GM19025 (cell line): Measurements from ENCODE around the gene CEP55.
"Not testable (repeated sequence)": the region's sequence is repeated elsewhere in the genome, so short reads cannot be mapped to it uniquely, and the experiment has no call there.

Source experiments
- ATAC-seq: cut with Tn5 transposase; IDR thresholded peaks from one replicate; pipeline ENCODE4 v1.9.1; 2021; ENCODE audit warnings: mild to moderate bottlenecking, low read depth, moderate library complexity; ENCODE audit not compliant: unreplicated experiment

CEP55 gene

DNA sequence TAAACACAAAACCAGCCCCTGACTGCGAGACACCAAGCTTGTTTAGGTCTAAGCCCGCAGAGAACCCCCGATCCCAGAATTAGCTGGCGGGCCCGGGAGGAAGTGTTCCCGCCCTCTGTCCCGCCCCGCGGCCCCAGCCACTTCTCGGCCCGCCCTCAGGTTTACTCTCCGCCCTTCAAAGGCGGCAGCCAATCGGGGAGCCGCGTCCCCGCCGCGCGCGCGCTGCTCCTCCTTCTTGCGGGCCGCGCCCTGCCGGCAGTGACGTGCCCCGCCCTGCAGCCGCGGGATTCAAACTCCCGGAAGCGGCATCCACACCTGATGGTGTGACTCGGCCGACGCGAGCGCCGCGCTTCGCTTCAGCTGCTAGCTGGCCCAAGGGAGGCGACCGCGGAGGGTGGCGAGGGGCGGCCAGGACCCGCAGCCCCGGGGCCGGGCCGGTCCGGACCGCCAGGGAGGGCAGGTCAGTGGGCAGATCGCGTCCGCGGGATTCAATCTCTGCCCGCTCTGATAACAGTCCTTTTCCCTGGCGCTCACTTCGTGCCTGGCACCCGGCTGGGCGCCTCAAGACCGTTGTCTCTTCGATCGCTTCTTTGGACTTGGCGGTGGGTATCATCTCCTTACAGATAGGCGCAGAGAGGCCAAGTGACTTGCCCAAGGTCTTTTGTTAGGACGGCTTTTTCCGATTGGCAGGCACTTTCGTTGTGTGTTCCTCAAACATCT lies at the start of gene CEP55:
Gene CEP55, plus strand, starts transcription at position 291 of the 720 bp plus-strand sequence. CDS start 3,440 bp downstream, outside the sequence.
- peak; percentile 100 for ATAC-seq

DNA sequence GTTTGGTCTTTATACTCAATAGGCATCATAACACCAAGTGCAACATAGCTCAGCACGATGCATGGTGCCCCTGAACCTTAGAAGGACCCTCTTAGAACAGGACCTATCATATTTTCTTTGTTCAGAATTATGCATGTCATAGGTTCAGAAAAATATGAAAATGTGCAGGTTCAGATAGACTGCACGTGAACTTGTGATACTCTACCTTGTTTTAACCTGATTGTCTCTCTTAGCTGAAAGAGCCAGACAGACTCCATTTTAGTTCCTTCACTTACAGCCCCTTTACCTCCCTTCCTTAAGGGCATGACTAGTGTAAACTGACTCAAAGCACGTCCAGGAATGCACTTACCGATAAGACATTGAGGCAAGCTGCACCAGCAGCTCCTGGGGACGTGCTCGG lies 49.4 kb upstream of the CEP55 start:
- ATAC-seq, result no peak

DNA sequence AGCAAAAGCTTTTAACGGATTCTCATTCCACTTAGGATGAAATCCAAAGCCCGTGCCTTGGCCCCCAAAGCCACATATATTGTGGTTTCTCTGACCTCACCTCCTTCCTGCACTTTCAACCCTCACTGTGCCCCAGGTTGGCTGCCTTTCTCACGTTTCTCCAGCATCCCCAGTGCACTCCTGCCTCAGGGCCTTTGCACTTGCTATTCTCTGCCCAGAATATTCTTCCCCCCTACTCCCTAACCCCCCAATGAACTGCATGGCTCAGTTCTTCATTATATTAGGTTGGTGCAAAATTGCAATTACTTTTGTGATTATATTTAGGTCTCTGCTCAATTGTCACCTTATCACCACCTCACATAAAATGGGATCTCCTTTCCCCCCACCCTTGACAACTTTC lies 48.4 kb upstream of the CEP55 start:
- ATAC-seq, result no peak

GRCh38 chr10:93451244-93451947 lies 45.0 kb upstream of the CEP55 start:
- no peak for ATAC-seq

GRCh38 chr10:93452143-93452542 lies 44.3 kb upstream of the CEP55 start:
- ATAC-seq, result no peak

GRCh38 chr10:93454146-93454545 lies 42.3 kb upstream of the CEP55 start:
- no peak for ATAC-seq

DNA sequence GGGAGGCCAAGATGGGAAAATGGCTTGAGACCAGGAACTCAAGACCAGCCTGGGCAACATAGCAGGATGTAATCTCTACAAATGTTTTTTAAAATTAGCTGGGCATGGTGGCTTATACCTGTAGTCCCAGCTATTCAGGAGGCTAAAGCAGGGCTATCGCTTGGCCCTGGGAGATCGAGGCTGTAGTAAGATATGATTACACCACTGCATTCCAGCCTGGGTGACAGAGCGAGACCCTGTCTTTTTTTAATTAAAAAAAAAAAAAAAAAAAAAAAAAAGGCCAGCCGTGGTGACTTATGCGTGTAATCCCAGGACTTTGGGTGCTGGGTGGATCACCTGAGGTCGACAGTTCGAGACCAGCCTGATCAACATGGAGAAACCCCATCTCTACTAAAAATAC lies 41.7 kb upstream of the CEP55 start:
- no peak for ATAC-seq

- no peak for ATAC-seq
Observed at GRCh38 chr10:93456480-93456879, 39.9 kb upstream of the CEP55 start.

DNA sequence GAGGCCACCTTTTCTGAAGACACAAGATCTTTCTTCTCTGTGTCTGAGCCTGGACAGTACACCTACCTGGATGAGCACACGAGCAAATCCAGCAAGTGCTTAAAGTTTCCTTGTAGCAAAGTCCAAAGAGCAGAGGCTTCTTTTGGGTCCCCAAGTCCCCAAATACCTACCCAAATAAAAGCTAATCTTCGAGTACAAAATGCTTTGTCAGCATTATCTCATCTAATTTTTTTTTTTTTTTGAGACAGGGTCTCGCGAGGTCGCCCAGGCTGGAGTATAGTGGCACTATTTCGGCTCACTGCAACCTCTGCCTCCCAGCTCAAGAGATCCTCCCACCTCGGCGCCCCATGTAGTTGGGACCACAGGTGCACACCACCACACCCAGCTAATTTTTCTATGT lies 38.9 kb upstream of the CEP55 start:
- no peak for ATAC-seq

- ATAC-seq, result no peak
Observed at GRCh38 chr10:93458821-93459257, 37.6 kb upstream of the CEP55 start.

DNA sequence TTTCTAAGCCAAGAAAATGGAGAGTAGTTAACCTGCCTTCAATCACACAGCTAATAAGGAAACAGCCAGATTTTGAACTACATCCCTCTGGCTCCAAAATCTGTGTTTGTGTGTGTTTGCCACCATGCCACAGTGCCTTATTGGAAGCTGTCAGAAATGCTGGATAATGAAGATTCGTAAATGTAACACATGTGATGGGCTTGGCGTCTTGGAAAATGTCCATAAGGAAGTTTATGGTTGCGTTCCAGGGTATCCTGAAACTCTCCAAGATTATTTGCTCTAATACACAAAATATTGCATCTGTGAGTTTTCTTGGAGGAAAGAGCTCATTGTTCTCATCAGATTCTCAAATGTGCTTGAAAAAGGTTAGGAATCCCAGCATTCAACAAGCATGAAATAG lies 36.9 kb upstream of the CEP55 start:
- no peak for ATAC-seq

- no peak for ATAC-seq
Observed at GRCh38 chr10:93461109-93461806, 35.2 kb upstream of the CEP55 start.

DNA sequence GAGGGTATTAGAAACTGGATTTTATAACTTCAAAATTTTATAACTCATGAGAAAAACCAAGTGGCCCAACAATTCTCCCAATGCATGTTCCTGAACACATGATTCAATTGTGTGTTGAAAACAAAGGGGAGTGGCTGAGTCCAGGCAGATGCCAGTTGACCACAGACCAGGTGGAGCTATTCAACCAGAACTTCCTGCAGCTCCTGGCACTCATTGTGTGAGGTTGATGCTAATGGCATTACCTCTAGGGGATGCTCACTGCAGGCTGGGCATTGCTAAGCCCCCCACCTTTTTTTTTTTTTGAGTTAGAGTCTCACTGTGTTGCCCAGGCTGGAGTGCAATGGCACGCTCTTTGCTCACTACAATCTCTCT lies 34.6 kb upstream of the CEP55 start:
- ATAC-seq, result no peak

DNA sequence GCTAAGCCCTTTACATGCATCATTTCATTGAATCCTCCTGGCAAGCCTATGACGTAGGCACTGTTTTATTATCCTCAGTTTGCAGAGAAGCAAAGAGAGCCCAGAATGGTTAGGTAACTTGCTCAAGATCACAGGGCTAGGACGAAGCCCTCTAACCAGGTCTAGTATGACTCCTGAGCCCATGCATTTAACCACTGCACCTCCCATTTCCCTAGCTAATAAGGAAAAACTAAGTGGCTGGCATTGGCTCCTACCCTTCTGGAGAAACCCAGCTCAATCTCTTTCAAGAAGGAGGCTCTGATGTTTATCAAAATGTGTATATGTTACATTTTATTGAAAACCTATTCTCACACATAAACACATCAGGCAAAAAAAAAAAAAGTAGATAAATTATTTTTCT lies 34.0 kb upstream of the CEP55 start:
- no peak for ATAC-seq

DNA sequence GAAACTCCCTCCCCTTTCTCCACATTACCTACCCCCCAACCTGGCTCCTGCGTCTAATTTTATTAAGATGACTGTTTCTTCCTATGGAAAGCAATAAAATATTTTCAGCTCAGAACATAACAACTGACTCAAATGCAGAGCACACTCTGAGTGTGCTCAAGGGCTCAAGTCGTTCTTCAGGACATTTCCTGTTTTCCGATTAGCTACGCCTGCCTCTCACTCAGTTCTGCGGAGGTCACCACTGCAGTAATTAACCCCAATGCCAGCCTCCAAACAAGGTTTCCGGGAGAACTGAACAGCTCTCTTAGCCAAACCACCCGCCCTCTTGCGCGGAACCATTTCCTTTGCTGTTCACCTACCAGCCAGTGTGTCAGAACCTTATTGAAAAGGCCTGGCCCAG lies 33.5 kb upstream of the CEP55 start:
- no peak for ATAC-seq

DNA sequence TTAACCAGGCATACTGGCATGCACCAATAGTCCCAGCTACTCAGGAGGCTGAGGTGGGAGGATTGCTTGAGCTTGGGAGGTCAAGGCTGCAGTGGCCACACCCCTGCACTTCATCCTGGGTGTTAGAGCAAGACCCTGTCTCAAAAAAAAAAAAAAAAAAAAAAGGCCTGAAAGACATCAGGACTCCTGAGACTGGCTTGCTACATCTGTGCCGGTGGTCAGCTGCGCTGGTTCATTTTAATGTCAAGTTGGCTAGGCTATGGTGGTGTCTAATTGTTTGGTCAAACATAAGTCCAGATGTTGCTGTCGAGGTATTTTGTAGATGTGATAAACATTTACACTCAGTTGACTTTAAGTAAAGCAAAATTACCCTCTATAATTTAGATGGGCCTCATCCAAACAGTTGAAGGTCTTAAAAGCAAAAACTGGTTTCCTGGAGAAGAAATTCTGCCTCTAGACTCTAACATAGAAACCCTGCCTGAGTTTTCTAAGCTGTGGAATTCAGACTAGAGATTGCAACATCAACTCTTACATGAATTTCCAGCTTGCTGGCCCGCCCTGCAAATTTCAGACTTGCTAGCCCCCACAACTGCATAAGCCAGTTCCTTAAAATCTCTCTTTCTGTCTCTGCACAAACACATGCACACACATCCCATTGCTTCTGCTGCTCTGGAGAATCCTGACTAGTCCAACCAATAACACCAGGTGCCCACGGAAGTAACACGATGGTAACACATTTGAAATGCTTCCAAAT lies 32.5 kb upstream of the CEP55 start:
- ATAC-seq, result no peak

- ATAC-seq, result no peak
Observed at GRCh38 chr10:93464776-93465388, 31.5 kb upstream of the CEP55 start.

- ATAC-seq, result no peak
Observed at GRCh38 chr10:93465806-93466675, 30.4 kb upstream of the CEP55 start.

DNA sequence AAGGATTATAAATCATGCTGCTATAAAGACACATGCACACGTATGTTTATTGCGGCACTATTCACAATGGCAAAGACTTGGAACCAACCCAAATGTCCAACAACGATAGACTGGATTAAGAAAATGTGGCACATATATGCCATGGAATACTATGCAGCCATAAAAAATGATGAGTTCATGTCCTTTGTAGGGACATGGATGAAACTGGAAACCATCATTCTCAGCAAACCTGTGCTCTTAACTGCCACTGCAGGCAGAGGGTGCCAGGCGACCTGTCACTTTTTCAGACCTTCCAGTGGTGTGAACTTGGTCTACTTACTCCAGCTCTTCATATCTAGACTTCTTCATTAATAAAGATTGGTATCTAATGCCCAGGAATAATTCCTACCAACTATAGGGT lies 28.8 kb upstream of the CEP55 start:
- not testable (repeated sequence) for ATAC-seq
